WTC11 (cell line): ENCODE data around the gene ITPRID2.

Experiments used
- CTCF ChIP-seq: fragments of 200-600 bp; IDR thresholded peaks from 2 replicates; pipeline ENCODE4 v1.8.0; 2022; ENCODE audit warnings: antibody characterized with exemption
- NR3C1 ChIP-seq: sonication (generic); formaldehyde crosslinking; conservative IDR thresholded peaks from 2 replicates; pipeline ENCODE4 v1.8.1; 2023; ENCODE audit warnings: low read depth, mild to moderate bottlenecking, missing genetic modification reagents
- RELA ChIP-seq: sonication (generic); formaldehyde crosslinking; IDR thresholded peaks from 2 replicates; pipeline ENCODE4 v1.8.1; 2022; ENCODE audit warnings: missing genetic modification reagents, mild to moderate bottlenecking, borderline replicate concordance
- ZSCAN18 ChIP-seq: fragments of 250-450 bp; sonication (Bioruptor Pico); IDR thresholded peaks from 2 replicates; pipeline ENCODE4 v2.1.2; 2022; ENCODE audit warnings: mild to moderate bottlenecking, moderate library complexity

- TF ChIP-seq CTCF, result no peak
- no peak for TF ChIP-seq RELA
- TF ChIP-seq ZSCAN18 (CRISPR knock-in tag), result no peak
- no peak for TF ChIP-seq NR3C1 (CRISPR knock-in tag)
Observed at GRCh38 chr2:181962142-181962541, 70.6 kb downstream of the ITPRID2 start.
